Right cardiac atrium (tissue), 5 donors: ENCODE measurements around the gene STXBP1. TPM values are rescaled to one million over a fixed set of nuclear protein-coding genes. Genes with fewer than 3 reads are reported as not detected.

Source experiments
- ATAC-seq, 2 donors: fragments of 200-7000 bp; cut with Tn5 transposase; one replicate each; pipeline versions ENCODE4 v1.8.0 to v1.9.1; 2020; ENCODE audit warnings: moderate library complexity in 2 of 2, mild to moderate bottlenecking in 1 of 2
- DNase-seq, 3 donors: peaks; one replicate each; pipeline ENCODE4 v3.0.0-alpha.2; 2020
- H3K27ac ChIP-seq: one replicate; pipeline ENCODE4 v1.5.1; 2013; ENCODE audit warnings: mild to moderate bottlenecking, low read length, control low read depth, moderate library complexity
- H3K27me3 ChIP-seq: one replicate; pipeline ENCODE4 v1.6.1; 2013; ENCODE audit not compliant: control insufficient read depth, insufficient read depth
- H3K4me1 ChIP-seq: one replicate; pipeline ENCODE4 v1.6.1; 2013; ENCODE audit warnings: low read length; ENCODE audit not compliant: control insufficient read depth, insufficient read depth
- H3K4me3 ChIP-seq: one replicate; pipeline ENCODE4 v1.5.1; 2013; ENCODE audit warnings: low read length, control low read depth
- H3K9me3 ChIP-seq: one replicate; pipeline ENCODE4 v1.6.1; 2013; ENCODE audit warnings: low read length; ENCODE audit not compliant: control insufficient read depth
- WGBS: extraction: QIAGEN DNeasy Blood & Tissue Kit; methylation state at CpG from one replicate; pipeline ENCODE4 v1.1.7; 2013; 5-methylcytosine and 5-hydroxymethylcytosine counted together
- intact Hi-C, 4 donors: fragments of 100-400 bp; cut with DNase I; formaldehyde crosslinking; loops; one replicate each; pipeline versions ENCODE4 v1.11.0 to v1.14.0; 2022 to 2023
- polyA plus RNA-seq: library from polyadenylated mRNA; stranded (reverse); fragments of 200-250 nt; gene quantifications from one replicate; pipeline ENCODE4 v1.2.3, GENCODE V29; 2013
- total RNA-seq, 4 donors: library from RNA; stranded (reverse); fragmentation: NEBNext Ultra II Directional; extraction: Animal tissue kit (Norgen Biotek cat#: 25700); gene quantifications; one replicate each; pipeline ENCODE4 v1.2.1, GENCODE V29; 2021
- donor health status: healthy with polysubstance abuse.
- donor health status: DM: no; HTN: yes; CAD: no.
- donor health status: DM: no; HTN: no; CAD: no.
- donor health status: DM: no; HTN: yes; CAD: no; lungs with severe emphysema.
- donor health status: DM: yes; HTN: yes; CAD: no.

STXBP1 gene
- total and polyA plus RNA-seq, 5 donors = 19.4 to 43.3 (median 39.8) TPM

GRCh38 chr9:127595611-127596010, 16.5 kb upstream of the STXBP1 start:
- intact Hi-C loops = no loop called here
- H3K4me1 ChIP-seq = no peaks in the 10 kb centered on the region
- H3K27ac ChIP-seq = no peak overlapping the region
- H3K9me3 ChIP-seq = no peaks in the 10 kb centered on the region
- WGBS = 64% methylated on average over 5 of the region's 5 CpGs
- no peak overlapping the region for H3K4me3 ChIP-seq
- DNase-seq (no peak), ATAC-seq (no peak)
- no peaks in the 10 kb centered on the region for H3K27me3 ChIP-seq

GRCh38 chr9:127598839-127599549, 13.1 kb upstream of the STXBP1 start:
- ATAC-seq = peak in 1 of 2 donors; percentile 31
- no peaks in the 10 kb centered on the region for H3K4me1 ChIP-seq
- H3K27ac ChIP-seq = no peak overlapping the region
- no peaks in the 10 kb centered on the region for H3K9me3 ChIP-seq
- 70% methylated on average over 13 of the region's 13 CpGs for WGBS
- intact Hi-C loops = no loop called here
- peak in 1 of 3 donors; percentile 41 for DNase-seq
- H3K4me3 ChIP-seq = no peak overlapping the region
- H3K27me3 ChIP-seq = no peaks in the 10 kb centered on the region

GRCh38 chr9:127599550-127599891, 12.6 kb upstream of the STXBP1 start:
- peak in 1 of 2 donors; percentile 29 for ATAC-seq
- intact Hi-C loops = no loop called here
- WGBS = 77% methylated on average over 7 of the region's 7 CpGs

DNA sequence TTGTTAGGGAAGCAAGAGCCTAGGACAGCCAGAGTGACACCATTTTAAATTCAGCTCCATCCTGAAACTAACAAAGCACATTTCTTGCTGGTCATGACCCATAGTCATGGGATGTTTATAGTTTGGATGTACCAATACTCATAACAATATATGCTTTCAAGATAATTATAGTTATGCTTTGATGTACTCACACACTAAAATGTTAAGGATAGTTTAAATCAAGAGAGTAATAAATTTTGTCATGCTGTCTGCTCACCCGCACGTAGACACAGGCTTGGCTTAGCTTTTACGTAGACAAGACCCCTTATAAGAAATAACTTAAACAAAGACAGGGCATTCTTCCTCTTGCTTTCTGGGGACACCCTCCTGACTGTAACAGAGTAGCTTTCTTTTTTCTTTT, 8.9 kb upstream of the STXBP1 start:
- no peaks in the 10 kb centered on the region for H3K27me3 ChIP-seq
- intact Hi-C loops = no loop called here

More at GRCh38 chr9:127599550-127599891, 12.6 kb upstream of the STXBP1 start:
- no peak for DNase-seq
- H3K9me3 ChIP-seq = no peaks in the 10 kb centered on the region
- H3K4me1 ChIP-seq = no peaks in the 10 kb centered on the region
- no peaks in the 10 kb centered on the region for H3K27me3 ChIP-seq
- no peak overlapping the region for H3K4me3 ChIP-seq
- no peak overlapping the region for H3K27ac ChIP-seq

DNA sequence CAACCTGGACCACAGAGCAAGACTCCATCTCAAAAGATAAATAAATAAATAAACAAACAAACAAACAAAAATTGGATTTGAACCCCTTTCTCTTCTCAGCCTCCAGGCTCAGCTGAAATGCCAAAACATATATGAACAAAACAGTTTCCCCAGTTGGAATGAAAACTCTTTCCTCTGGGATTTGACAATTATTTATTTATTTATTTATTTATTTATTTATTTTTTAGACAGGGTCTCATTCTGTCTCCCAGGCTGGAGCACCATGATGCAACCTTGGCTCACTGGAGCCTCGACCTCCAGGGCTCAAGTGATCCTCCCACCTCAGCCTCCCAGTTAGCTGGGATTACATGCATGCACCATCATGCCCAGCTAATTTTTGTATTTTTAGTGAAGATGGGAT, 6.0 kb upstream of the STXBP1 start:
- ATAC-seq (no peak), DNase-seq (no peak)
- Histone ChIP-seq H3K27ac (no peak overlapping the region), H3K4me1 (no peaks in the 10 kb centered on the region), H3K27me3 (no peaks in the 10 kb centered on the region), H3K4me3 (no peak overlapping the region), H3K9me3 (no peaks in the 10 kb centered on the region)
- 90% methylated on average over 1 of the region's 1 CpG for WGBS
- intact Hi-C loops = loop anchor here in 1 of 4 donors (5.0 kb wide), 1 partner anchor 111 kb away; the partner anchor contains the start of genes PTRH1 and TTC16

More for the DNA sequence above, 8.9 kb upstream of the STXBP1 start:
- H3K27ac ChIP-seq = no peak overlapping the region
- H3K4me3 ChIP-seq = no peak overlapping the region
- no peak for DNase-seq
- ATAC-seq = no peak
- WGBS = 91% methylated on average over 3 of the region's 3 CpGs
- no peaks in the 10 kb centered on the region for H3K4me1 ChIP-seq
- no peaks in the 10 kb centered on the region for H3K9me3 ChIP-seq

- H3K27me3 ChIP-seq = no peaks in the 10 kb centered on the region
- DNase-seq (peak; percentile 65 to 88 (median 87)), ATAC-seq (peak; percentile 36 to 51)
- WGBS = 3% methylated on average over 55 of the region's 55 CpGs
- peak overlapping the region; percentile 28 for H3K27ac ChIP-seq
- no peaks in the 10 kb centered on the region for H3K9me3 ChIP-seq
- H3K4me3 ChIP-seq = peak overlapping the region; percentile 33
- no peaks in the 10 kb centered on the region for H3K4me1 ChIP-seq
- intact Hi-C loops = loop anchor here in 1 of 4 donors (5.0 kb wide), 1 partner anchor 109 kb away; the partner anchor contains the start of genes PTRH1 and TTC16
Measured at GRCh38 chr9:127608104-127608966, 3.7 kb upstream of the STXBP1 start.

- WGBS = 3% methylated on average over 11 of the region's 11 CpGs
- ATAC-seq = no peak
- Histone ChIP-seq H3K9me3 (no peaks in the 10 kb centered on the region), H3K4me1 (no peaks in the 10 kb centered on the region), H3K27ac (peak overlapping the region; percentile 6), H3K4me3 (peak overlapping the region; percentile 95), H3K27me3 (no peaks in the 10 kb centered on the region)
- DNase-seq = no peak
- intact Hi-C loops = loop anchor here in 1 of 4 donors (5.0 to 10.0 kb wide), 2 partner anchors 83 to 106 kb away; partner anchors contain the start of genes PTRH1 and TTC16
Measured at GRCh38 chr9:127611603-127611898, 526 bp upstream of the STXBP1 start.

DNA sequence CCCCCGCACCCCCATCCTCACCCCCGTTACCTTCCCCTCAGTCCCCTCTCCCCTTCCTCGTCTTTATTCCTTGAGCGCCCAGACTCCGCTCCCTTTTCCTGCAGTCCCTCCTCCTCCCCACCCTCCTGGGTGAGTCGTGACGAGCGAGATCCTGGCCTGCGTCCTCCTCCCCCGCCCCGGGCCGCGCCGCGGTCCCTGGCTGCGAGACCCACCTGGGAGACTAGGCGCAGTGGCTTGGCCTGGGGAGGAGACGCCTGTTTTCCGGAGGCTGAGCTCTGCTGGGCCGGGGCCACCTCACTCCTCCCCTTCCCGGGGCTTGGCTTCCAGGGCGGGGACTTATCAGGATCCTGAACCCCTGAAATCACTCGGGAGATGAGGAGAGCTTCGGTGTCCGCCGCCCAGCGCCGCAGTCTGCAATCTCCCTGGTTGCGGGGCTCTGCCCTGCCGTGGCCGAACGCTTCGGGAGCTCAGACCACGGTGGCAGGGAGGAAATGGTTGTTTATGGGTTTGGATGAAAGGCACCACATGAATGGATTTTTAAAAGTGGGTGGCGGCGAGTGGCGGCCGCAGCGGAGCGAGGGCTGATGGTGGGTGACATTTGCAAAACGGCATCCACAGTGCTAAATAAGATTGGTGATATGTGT, 984 bp downstream of the STXBP1 start:
- Histone ChIP-seq H3K9me3 (no peaks in the 10 kb centered on the region), H3K27ac (peak overlapping the region; percentile 50), H3K4me1 (no peaks in the 10 kb centered on the region), H3K27me3 (no peaks in the 10 kb centered on the region), H3K4me3 (peak overlapping the region; percentile 95)
- under 1% methylated on average over 41 of the region's 41 CpGs for WGBS
- intact Hi-C loops = loop anchor here in 1 of 4 donors (5.0 to 10.0 kb wide), 2 partner anchors 82 to 104 kb away; partner anchors contain the start of genes PTRH1 and TTC16
- ATAC-seq (peak; percentile 77 to 91), DNase-seq (peak; percentile 89 to 93 (median 93))

DNA sequence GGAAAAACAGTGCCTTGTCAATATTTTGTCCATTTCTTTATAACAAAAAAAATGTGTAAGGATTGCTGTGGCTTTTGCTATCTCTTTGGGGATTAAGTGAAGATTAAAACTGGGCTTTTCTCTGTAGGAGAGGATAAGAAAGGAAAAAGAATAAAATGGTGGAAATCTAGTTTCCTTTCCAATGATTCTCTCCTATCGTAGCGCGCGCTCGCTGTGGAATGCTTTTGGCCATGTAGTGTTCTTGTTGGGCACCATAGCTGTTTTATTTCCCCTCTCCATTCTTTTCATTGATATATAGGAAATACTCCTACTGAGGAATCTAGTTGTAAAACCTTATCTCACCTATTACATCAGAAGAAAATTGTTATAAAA, 1.5 kb downstream of the STXBP1 start:
- 33% methylated on average over 5 of the region's 5 CpGs for WGBS
- H3K4me1 ChIP-seq = no peaks in the 10 kb centered on the region
- no peaks in the 10 kb centered on the region for H3K27me3 ChIP-seq
- no peak overlapping the region for H3K27ac ChIP-seq
- peak overlapping the region; percentile 95 for H3K4me3 ChIP-seq
- H3K9me3 ChIP-seq = no peaks in the 10 kb centered on the region
- no peak for ATAC-seq
- intact Hi-C loops = loop anchor here in 1 of 4 donors (5.0 to 10.0 kb wide), 2 partner anchors 81 to 104 kb away; partner anchors contain the start of genes PTRH1 and TTC16
- no peak for DNase-seq

DNA sequence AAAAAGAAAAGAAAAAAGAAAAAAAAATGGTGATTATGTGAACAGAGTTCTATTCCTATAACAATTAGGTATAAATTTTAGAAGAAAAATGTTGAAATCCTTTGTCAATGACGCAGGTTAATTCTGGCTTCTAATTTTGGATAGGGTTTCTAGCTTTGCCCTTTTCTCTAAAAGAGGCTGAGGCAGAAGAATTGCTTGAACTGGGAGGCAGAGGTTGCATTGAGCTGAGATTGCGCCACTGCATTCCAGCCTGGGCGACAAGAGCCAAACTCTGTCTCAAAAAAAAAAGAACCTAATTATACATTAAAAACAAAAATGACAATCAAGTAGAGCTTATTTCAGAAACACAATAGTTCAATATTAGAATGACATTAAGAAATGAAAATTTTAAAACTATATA, 2.9 kb downstream of the STXBP1 start:
- intact Hi-C loops = loop anchor here in 1 of 4 donors (5.0 to 10.0 kb wide), 2 partner anchors 80 to 102 kb away; partner anchors contain the start of genes PTRH1 and TTC16
- peak; percentile 39 to 72 (median 46) for DNase-seq
- H3K4me1 ChIP-seq = no peaks in the 10 kb centered on the region
- no peak for ATAC-seq
- WGBS = 64% methylated on average over 3 of the region's 3 CpGs
- no peak overlapping the region for H3K27ac ChIP-seq
- H3K9me3 ChIP-seq = no peaks in the 10 kb centered on the region
- H3K27me3 ChIP-seq = no peaks in the 10 kb centered on the region
- H3K4me3 ChIP-seq = no peak overlapping the region
